Stimulated activated CD4-positive, alpha-beta T cell treated with anti-CD3 and anti-CD28 coated beads, Interleukin-1b, Interleukin-23, amount 100 ng/mL, for 4 hours (primary cell): ENCODE results near the gene RNF4.
A peak's percentile ranks its signal among the peaks of the same experiment; 100 is the strongest.

Experiments
- DNase-seq, 2 donors: peaks; one replicate each; pipeline ENCODE4 v3.0.0-alpha.2; 2020; ENCODE audit warnings: low read depth in 2 of 2

Gene RNF4

DNA sequence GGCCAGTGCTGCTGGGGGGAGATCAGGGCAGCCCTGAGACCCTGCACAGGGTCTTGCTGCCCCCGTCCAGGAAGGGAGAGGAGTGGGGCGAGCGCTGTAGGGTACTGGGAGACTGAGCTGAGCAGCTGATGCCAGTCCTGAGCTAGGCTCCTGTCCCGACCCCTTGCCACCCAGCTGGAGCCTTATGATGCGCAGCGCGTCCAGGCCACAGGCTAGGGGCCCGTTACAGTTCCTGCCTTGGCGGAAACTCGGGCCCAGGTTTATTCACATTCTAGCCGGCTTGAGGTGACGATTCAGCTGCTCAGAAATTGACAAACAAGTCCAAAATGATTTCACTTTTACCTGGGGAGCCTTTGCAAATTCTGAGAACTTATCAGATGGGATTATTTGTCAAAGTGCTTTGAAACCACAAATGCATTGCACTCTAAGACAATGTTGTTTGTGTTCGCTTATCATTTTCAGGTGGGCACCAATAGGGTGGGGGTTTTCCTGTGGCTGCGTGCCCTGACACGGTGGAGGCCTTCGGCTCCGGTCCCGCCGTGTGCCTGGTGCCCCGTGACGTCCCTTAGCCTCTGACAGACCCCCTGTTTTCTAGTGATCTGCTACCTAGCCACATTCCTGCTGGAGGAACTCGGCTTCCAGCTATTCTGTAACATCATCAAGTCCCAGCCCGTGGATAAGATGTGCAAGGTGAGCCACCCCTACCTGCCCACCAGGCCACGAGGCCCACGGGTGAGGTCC lies 31.3 kb upstream of the RNF4 start:
- no peak for DNase-seq

DNA sequence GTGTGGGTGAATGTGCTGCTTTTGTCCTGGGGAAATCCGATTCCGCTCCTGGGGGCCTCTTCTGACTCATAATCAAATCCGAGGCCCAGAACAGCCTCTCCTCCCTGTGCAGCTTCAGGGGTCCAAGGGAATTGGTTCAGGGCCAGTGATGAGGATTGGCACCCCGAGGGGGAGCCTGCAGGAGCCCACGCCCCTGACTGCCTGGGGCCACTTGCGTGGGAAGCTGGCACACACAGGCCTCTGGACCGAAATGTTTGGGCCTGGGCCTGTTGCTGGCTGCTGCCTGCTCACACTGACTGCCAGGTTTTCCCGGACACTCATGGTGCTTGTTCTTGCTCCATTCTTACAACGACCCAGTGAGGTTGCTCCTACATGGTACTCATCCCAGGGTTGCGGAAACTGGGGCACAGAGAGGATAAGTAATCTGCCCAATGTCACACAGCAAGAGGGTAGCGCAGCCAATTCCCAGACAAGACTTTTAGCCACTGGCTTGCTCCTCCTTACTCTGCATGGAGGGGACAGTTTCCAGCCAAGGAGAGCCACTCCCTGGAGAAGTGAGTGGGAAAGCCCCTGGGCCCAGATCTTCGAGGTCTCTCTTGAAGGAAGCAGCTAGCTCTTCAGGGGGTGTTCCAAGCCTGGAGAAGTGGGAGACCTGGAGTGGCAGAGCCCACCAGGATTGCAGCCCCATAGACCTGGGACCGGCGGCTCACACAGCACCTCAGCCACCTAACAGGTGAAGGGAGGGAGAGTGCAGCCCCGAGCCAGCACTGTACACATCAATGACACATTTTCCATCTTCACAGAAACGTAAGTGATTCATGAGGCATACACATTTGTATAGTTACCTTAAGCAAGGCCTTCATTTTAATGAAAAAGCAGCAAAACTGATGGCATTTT lies 29.8 kb upstream of the RNF4 start:
- no peak for DNase-seq

DNA sequence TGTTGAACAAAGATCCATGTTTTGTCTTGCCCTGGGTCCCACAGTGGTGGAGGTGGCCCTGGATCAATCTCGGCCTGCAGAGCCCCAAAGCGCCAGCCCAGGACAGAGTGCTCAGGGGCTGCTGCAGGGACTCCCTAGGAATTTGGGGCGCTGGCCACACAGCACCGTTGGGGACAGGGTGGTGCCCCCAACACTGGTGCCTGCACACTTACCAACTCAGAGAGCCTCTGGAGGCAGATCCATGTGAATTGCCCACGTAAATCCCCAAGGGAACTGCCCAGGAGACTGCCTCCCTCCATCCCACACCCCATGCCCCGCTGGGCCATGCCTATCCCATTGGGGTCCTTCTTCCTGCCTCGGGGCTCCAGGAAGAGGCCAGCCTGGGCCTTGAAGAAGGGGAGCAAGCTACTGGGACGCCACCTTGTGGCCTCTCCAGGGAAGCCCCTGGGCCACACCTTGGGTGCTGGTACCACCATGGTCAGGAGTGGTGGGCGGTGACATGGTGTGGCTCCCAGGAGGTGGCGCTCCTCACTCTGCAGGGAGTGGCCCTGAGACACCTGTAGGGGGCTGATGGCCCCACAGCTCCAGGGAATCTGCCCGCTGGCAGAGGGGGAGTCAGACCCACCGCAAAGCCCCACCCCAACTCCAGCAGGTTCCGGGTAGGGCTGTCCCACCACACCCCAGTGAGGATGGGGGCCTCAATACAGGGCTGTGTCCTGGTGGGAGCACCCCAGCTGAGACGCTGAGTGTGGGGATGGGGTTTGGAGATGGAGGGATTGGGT lies 27.3 kb upstream of the RNF4 start:
- peak; percentile 45 to 61 for DNase-seq

DNA sequence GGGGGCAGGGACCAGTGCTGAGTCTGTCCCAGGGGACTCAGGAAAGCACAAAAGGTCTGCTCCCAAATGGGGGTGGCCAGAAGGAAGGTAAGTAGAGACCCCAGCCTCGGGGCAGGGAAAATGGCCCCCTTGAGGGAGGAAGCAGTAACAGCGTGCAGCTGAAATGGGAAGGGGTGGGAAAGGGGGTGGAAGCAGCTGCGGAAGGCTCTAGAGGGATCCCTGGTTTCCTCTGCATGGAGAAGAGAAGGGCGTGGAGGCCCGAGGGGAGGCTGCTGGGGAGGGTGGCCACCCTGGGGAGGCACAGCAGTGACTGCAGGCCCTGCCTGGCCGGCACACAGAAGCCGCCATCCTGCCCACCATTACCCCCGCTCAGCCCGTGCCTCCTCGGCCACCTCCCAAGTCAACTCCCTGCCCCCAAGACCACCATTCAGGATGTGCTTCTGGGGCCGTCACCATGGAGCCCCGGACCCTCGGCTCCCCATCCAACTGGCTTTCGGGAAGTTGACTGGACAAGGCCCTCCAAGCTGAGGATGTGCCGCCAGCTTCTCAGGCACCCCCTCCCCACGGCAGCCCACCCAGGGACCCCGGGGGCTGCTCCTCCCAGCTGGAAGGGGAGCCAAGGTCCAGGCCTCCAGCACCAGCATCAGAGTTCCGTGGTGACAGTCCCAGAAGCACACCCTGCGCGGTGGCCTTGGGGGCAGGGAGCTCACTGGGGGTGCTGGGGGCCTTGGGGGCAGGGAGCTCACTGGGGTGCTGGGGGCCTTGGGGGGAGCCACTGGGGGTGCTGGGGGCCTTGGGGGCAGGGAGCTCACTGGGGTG lies 26.5 kb upstream of the RNF4 start:
- no peak for DNase-seq

DNA sequence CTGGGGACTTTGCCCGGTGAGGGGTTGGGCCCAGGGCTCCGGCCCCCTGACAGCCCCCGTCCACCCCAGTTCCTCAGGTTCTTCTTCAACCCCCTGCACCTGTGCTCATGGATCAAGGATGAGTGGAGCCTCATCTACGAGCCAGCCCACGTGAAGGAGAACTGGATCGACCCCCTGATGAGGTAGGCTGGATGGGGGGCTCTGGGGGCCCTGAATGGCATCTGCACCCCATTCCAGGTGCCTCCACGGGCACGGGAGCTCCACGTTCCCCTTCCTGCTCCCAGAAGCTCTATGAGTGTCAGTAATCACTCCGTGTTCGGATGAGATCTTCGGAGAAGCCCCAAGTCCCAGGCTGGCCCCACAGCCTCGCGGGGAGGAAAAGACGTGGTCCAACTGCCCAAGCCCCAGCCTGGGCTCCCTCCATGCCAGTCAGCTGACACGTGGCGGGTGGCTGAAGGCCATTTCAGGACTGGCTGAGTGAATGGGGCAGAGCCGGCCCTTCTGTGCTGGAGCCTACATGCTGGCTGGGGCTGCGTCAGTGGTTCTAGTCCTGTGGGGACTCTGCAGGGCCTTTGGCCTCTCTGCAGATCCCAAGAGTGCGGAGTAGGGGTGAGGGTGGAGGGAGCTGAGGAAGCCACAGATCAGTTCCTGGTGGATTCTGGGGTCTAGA lies 25.7 kb upstream of the RNF4 start:
- no peak for DNase-seq

DNA sequence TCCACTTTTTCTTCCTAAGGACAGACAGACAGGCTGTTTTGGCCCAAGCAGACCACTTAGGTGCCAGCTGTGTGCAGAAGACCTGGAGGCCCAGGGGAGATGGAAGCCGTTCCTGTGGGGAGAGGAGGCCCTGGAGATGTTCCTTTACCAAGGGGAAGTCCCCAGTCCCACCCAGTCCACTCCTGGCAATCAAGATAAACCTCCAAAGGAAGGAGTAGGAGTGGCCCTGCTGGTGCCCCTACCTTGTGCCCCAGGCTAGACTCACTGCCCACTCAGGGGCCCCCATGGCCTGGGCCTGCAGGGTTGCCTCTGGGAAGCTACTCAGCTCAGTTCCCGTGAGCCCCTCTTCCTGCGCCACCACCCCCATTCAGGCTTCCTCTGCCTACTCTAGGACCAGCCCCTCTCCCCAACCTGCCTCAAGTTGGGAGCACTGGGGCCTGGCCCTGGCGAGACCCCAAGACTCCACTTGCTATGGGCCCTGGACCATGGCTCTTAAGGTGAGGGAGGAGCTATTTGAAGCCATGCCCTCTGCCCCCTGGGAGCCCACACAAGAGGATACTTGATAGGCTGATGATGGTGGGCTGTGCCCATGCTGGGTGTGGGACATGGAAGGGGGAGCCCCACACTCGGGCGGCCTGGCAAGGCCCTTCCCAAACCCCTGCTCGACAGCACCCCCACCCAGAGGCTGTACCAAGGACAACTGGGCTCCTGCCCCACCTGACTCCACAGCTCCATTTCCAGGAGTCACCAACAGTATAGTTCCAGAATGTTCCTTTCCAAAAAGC lies 24.8 kb upstream of the RNF4 start:
- DNase-seq = no peak

DNA sequence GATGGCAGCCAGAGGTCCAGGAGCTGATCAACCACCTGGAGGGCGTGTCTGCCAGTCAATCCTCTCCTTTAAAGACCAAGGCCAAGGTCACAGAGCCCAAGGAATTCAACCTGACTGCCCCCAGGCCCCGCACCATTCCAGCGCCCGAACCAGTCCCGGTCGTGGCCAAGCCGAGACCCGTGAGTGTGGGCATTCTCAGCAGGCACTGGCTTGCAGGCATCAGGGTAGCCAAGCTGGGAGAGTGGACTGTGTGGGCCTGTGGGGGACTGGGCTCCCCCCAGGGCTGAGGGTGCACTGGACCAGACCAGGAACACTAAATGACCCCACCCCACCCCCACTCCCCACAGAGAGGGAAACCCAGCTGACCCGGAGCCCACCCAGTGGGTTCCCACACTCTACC lies 23.8 kb upstream of the RNF4 start:
- no peak for DNase-seq

DNA sequence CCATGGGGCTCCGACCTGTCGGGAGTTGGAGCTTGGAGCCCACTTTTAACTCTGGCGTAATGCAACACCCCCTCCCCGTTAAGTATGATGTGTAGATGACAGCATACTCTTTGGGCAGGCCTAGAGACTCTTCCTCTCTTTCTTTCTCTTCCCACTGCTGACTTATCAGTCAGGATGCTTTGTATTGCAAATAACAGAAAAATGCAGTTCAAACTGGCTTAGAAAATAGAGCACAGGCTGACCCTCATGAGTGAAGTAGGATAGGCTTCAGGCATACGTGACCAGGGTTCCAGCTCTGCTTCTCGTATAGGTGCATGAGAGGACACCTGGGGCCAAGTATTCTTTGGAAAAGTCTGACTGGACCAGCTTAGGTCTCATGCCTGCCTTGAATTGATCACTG lies 23.3 kb upstream of the RNF4 start:
- DNase-seq = no peak

DNA sequence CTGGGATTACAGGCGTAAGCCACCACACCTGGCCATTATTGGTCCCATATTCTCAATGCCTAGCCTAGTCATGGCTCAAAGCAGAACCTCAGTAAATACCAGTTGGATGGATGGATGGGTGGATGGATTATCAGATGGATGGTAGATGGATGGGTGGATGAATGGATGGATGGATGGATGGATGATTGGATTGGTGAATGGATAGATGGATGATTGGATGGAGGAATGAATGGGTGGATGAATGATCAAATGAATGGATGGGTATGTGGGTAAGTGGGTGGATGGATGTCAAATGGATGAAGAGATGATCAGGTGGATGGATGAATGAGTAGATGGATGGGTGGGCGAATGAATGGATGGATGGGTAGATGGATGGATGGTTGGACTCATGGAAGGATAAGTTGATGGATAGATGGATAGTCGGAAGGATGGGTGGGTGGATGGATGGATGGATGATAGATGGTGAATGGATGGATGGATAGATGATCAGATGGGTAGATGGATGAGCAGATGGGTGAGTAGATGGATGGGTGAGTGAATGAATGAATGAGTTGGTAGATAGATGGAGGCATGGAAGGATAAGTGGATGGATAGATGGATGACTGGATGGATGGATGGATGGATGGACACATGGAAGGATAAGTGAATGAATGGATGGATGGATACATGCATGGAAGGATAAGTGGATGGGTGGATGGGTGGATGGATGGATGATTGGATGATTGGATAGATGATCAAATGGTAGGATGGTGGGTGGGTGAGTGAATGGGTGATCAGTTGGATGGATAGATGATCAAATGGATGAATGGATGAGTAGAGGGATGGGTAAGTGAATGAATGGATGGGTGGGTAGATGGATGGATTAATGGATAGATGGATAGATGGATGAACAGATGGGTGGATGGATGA lies 22.0 kb upstream of the RNF4 start:
- DNase-seq = no peak

DNA sequence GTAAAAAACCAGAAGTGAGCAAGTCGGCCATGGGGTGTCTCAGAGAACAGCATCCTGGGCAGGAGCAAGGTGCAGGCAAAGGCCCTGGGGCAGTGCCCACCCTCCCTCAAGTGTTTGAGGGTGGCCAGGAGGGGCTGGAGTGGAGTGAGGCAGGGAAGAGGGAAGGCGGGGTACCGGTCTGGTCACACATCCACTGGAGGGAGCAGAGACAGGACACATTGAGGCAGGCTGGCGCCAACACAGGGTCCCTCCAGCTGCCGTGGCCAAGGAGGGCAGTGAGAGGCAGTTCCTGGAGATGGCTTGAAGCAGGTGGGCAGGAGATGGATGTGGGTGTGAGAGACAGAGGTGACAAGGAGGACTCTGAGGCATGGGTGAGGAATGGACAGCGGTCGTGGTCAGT lies 20.3 kb upstream of the RNF4 start:
- no peak for DNase-seq

DNA sequence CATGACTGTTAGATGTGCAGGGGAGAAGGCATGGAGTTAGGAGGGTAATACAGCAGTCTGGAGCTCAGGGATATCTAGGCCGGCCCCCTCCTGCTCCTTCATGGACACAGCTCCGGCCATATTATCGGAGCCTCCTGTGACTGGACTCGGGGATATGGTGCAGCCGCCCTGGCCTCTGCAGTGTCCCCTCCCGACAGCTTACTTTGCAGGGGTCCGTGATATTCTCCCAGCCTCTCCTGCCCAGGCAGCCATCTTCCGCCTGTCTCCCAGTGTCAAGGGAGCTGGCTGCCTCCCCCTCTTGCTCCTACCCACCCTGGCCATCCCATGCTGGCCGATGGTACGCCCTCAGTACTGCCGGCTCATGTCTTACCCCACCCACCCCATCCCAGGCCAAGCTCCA lies 19.9 kb upstream of the RNF4 start:
- DNase-seq = no peak

DNA sequence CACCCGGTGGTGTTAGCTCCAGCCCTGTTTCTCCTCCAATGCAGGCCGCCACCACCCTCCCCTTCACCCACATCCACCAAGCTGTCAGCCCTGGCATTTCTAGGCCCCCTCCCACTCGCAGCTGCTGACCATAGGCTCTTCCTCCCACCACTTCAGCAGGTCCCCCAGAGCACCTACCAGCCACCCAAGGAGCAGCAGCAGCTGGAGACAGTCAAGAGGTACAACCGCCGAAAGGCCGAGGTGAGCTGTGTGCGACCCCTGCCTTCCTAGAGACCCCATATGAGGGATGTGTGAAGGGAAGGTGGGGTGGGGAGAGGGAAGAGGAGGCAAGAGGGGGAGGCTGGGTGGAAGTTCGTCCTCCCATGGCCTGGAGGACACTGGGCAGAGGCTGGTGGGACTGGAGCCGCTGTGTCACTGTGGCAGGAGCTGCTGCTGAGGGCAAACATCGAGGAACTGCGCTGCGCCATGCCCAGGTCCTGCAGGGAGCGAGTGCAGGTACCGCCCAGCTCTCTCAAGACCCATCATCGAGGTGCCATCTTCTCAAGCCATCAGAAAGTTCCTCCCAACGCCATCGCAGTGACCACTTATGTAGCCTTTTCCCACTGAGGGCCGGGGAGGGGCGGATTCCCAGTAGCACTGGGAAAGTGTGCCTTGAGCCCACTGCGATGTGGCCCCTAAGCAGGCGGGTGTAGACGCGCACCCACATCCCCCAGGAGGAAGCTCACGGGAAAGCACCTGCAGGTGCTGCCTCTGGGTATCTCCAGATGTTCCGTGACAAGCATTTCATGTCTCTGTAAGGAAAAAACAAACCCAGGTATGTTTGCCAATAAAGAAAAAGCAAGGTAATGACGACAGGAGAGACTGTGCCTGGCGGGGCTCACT lies 19.2 kb upstream of the RNF4 start:
- DNase-seq = no peak

DNA sequence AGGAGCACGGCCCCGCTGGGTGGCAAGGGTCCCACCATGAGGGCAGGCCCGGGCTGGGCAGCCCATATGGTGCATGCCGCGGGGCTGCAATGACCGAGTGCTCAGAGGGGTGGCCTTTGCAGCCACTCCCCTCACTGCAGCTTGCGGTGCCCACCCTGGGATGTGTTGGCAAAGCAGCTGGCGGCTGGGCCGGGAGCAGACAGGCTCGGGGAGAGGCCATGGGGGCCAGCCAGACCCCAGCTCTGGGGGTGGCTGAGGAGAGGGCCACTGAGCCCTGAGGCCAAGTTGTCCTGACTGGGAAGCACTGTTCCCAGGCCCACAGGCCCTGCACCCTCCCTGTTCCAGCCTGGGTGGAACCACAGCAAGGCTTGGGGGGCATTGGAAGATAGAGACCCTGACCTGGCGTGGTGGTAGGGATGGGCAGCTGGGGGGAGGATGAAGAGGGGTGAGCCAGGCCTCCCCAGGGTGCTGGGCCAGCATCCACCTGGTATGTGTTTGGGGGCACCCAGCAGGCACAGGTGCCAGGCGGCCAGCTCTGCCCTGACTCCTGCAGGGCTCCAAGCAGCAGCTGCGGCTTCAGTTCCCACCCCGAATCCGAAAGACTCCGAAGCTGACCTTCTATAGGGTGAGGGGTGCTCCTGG lies 18.4 kb upstream of the RNF4 start:
- DNase-seq = no peak

DNA sequence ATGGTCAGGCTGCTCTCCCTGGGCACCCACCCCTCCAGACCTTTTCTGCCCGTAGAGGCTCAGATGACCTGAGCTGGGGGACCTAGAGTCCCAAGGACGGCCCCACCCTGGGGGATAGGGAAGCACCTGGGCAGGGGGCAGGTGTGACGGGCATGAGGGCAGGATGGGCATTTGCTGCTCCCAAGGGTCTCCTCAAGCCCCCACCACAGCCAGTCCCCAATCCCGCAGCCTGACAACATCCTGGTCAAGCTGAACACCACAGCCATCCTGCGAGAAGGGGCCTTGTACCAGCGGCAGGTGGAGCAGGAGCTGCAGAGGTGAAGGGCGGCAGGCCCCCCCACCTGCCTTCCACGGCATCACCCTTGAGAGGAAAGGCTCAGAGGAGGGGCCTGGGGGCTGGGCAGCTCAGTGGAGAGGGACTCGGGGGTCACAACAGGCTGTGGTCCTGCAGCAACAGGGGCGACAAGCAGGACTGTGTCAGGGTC lies 17.8 kb upstream of the RNF4 start:
- no peak for DNase-seq

DNA sequence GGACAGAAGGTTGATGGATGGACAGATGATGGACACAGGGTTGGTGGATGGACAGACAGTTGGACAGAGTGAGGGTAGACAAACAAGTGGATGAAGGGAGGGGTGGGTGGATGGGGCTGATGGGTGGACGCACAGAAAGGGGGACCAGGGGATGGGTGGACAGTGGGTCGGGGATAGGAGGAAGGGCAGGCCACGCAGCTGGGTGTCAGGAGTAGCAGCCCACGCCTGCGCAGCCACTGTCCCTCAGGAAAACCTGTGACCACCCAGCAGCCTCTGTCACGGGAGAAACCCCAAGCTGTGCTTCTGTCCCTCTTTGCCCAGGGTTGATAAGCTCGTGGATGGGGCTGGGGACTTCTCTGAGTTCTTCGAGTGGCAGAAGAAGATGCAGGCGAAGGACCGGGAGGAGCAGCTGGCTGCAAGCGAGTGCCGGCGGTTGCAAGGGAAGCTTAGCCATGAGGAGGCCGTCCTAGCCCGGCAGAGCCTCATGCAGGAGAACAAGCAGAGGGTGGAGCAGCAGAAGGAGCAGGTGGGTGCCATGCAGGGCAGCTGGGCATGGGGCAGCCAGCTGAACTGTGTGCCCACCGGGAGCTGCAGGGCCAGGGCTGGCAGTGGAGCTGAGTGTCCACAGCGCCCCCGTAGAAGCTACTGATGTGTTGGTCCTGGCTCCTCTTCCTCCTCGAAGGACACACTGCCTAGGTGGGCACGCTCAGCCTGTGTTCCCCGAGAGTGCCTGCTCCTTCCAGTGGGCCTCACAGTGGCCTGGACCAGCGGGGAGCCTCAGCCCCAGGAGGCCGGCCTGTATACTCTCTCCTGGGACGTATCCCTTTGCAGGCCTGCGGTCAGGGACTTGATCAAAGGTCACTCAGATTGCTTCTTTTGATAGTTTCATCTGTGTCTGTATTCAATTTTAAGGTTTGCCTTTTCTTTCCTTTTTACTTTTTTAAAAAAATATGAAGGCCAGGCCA lies 16.8 kb upstream of the RNF4 start:
- DNase-seq = no peak
